GM12878 (cell line): Measurements from ENCODE around the gene INSL3. TPM values are rescaled to one million over a fixed set of nuclear protein-coding genes. Genes with fewer than 3 reads are reported as not detected.

Experiments used
- ATAC-seq: fragments of 200-7000 bp; cut with Tn5 transposase; 3 replicates; pipeline ENCODE4 v1.9.1; 2020; ENCODE audit warnings: mild to moderate bottlenecking, moderate library complexity
- BruUV-seq: library from RNA; stranded (reverse); fragments of 400-500 nt; replicated peaks from 2 replicates; lab custom pipeline; 2021; lab: Mats Ljungman, UMichigan
- CTCF ChIA-PET: fragments of 300-600 bp; sonication (Branson Sonifier 250); formaldehyde crosslinking; extraction: SDS; loops from one replicate; lab custom pipeline; 2021; ENCODE audit warnings: inconsistent platforms; lab: Yijun Ruan, JAX
- POLR2A ChIA-PET: fragments of 350-600 bp; formaldehyde crosslinking; extraction: SDS; loops from one replicate; lab custom pipeline; 2021; ENCODE audit warnings: inconsistent platforms; lab: Charles Lee
- RAD21 ChIA-PET: fragments of 300-600 bp; sonication (Branson Sonifier 250); formaldehyde crosslinking; loops from one replicate; lab custom pipeline; 2023; ENCODE audit warnings: antibody characterized with exemption; ENCODE audit not compliant: unreplicated experiment; lab: Charles Lee
- SMC1A ChIA-PET: fragments of 300-600 bp; sonication (Branson Sonifier 250); formaldehyde crosslinking; loops from one replicate; lab custom pipeline; 2023; ENCODE audit not compliant: unreplicated experiment, uncharacterized antibody; lab: Charles Lee
- DNase-seq: peaks from one replicate; pipeline ENCODE4 v3.0.0-alpha.2; 2011; ENCODE audit warnings: low read depth, low spot score
- FAIRE-seq: peaks from 3 replicates; lab custom pipeline; 2011; peaks lifted over from hg19 to GRCh38; lab: Jason Lieb, UNC
- H2AFZ ChIP-seq: 2 replicates; pipeline ENCODE4 v1.6.0; 2011; ENCODE audit warnings: low read depth, low read length, control low read depth; ENCODE audit not compliant: control insufficient read depth
- H3K27ac ChIP-seq: 2 replicates; pipeline ENCODE4 v1.5.1; 2011; ENCODE audit warnings: control low read depth; ENCODE audit not compliant: control insufficient read depth, insufficient read depth
- H3K27me3 ChIP-seq, 2 experiments: replicated peaks in 1 of 2; 2 replicates each; pipeline versions ENCODE4 v1.6.0 to v1.6.1; 2011; ENCODE audit warnings: low read length in 1 of 2; ENCODE audit not compliant: control insufficient read depth in 2 of 2, insufficient read depth in 2 of 2
- H3K36me3 ChIP-seq, 2 experiments: 2 replicates each; pipeline ENCODE4 v1.5.1; 2011; ENCODE audit warnings: low read length in 1 of 2; ENCODE audit not compliant: control insufficient read depth in 2 of 2, insufficient read depth in 2 of 2
- H3K4me1 ChIP-seq: 2 replicates; pipeline ENCODE4 v1.6.1; 2011; ENCODE audit warnings: mild to moderate bottlenecking, low read length, moderate library complexity, mixed read lengths; ENCODE audit not compliant: control insufficient read depth, insufficient read depth
- H3K4me2 ChIP-seq: 2 replicates; pipeline ENCODE4 v1.6.0; 2011; ENCODE audit warnings: control low read depth; ENCODE audit not compliant: control insufficient read depth, insufficient read depth
- H3K4me3 ChIP-seq: fragments of 200-600 bp; sonication (generic); 2 replicates; pipeline ENCODE4 v1.5.1; 2016
- H3K79me2 ChIP-seq: 2 replicates; pipeline ENCODE4 v1.6.0; 2011; ENCODE audit warnings: low read length; ENCODE audit not compliant: control insufficient read depth, insufficient read depth
- H3K9ac ChIP-seq: 2 replicates; pipeline ENCODE4 v1.8.0; 2011; ENCODE audit warnings: low read length, control low read depth, mixed read lengths; ENCODE audit not compliant: control insufficient read depth, insufficient read depth
- H3K9me3 ChIP-seq: replicated peaks from 3 replicates; pipeline ENCODE4 v1.5.1; 2011; ENCODE audit warnings: mild to moderate bottlenecking, low read length; ENCODE audit not compliant: control insufficient read depth, insufficient read depth
- H4K20me1 ChIP-seq: 2 replicates; pipeline ENCODE4 v1.6.0; 2011; ENCODE audit not compliant: control insufficient read depth, insufficient read depth
- CHD4 ChIP-seq: fragments of 200-600 bp; sonication (generic); IDR thresholded peaks from 2 replicates; pipeline ENCODE4 v1.6.1; 2016; ENCODE audit warnings: mild to moderate bottlenecking
- ESRRA ChIP-seq: IDR thresholded peaks from 2 replicates; pipeline ENCODE4 v1.6.1; 2012; ENCODE audit warnings: mild to moderate bottlenecking, low read length, improper control_type of control experiment
- HDGF ChIP-seq: fragments of 450-650 bp; IDR thresholded peaks from 2 replicates; pipeline ENCODE4 v1.6.1; 2016; ENCODE audit warnings: antibody characterized with exemption
- NR2C2 ChIP-seq: IDR thresholded peaks from 2 replicates; pipeline ENCODE4 v1.6.1; 2011; ENCODE audit warnings: borderline replicate concordance, low read depth; ENCODE audit not compliant: control insufficient read depth, insufficient read length
- NR2F1 ChIP-seq: fragments of 450-650 bp; conservative IDR thresholded peaks from 2 replicates; pipeline ENCODE4 v1.6.1; 2017; ENCODE audit warnings: mild to moderate bottlenecking
- WGBS: methylation state at CpG from one replicate; pipeline ENCODE4 v1.1.6; 2016; ENCODE audit warnings: low lambda C conversion rate; ENCODE audit not compliant: insufficient replicate concordance, insufficient coverage; ENCODE audit errors: missing lambda C conversion rate; 5-methylcytosine and 5-hydroxymethylcytosine counted together
- in situ Hi-C: fragments of 300-500 bp; cut with MboI; formaldehyde crosslinking; loops from 9 replicates; pipeline ENCODE4 v1.14.3; 2018; ENCODE audit warnings: mixed read lengths
- intact Hi-C: fragments of 100-400 bp; cut with micrococcal nuclease; formaldehyde crosslinking; loops from one replicate; pipeline ENCODE4 v1.14.2; 2022; ENCODE audit not compliant: unreplicated experiment
- polyA plus RNA-seq, 11 experiments: library from polyadenylated mRNA; depleted of rRNA in 4 of 11; unstranded in 6 of 11; stranded (reverse) in 5 of 11; fragments of >200 nt; fragmentation: Nextera tagmentation in 4 of 11; fragmentation: Illumina TruSeq in 1 of 11; extraction: Ambion mirVana in 4 of 11; extraction: Trizol in 1 of 11; gene quantifications; 1 replicate in 1 of 11; 2 replicates in 10 of 11; pipeline versions ENCODE4 v1.2.1 to v1.2.3, GENCODE V29; 2011 to 2016; ENCODE audit warnings: inconsistent platforms in 2 of 11, missing spikeins in 2 of 11, low read depth in 1 of 11
- total RNA-seq, 4 experiments: library from RNA; depleted of rRNA in 3 of 4; stranded (reverse); fragments of >200 nt in 3 of 4; fragmentation: Illumina TruSeq in 1 of 4; extraction: Trizol in 1 of 4; gene quantifications; 2 replicates each; pipeline versions ENCODE4 v1.2.1 to v1.2.3, GENCODE V29; 2013 to 2021

The INSL3 gene
- total and polyA plus RNA-seq, 10 of the 15 experiments (the other 5 are each of a cell fraction or from before 2014, with no cell fraction given): 0.27 to 1.9 (median 0.70) TPM

DNA sequence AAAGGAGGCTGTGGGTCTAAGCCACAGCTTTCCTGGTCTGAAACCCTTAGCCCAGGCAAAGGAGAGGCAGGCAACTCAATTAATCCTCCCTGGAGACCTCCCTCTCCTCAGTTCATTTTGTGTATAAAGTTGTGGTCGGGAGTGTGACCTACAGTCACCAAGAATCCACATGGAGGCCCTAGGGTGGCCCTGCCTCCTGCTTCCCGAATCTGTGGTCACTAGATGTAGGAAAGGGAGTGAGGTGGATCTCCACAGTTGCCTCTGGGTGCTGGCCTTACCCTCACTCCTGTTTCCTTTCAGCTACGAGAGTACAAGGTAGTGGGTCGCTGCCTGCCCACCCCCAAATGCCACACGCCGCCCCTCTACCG, 39.7 kb upstream of the INSL3 start:
- H3K36me3 ChIP-seq: peaks cover 23 to 30% of the 10 kb centered on the region in 2 experiments
- no peaks in the 10 kb centered on the region for H3K9me3 ChIP-seq
- peak overlapping the region; percentile 81 for H3K9ac ChIP-seq
- ChIA-PET RAD21 (interaction anchor here (1.1 to 4.2 kb wide), 2 partner anchors 14 to 71 kb away, joined by 3 to 228 read pairs; partner anchors contain the start of genes CCDC124 and JAK3), CTCF (interaction anchor here (1.4 to 4.8 kb wide), 2 partner anchors 71 to 131 kb away, joined by 3 to 251 read pairs; partner anchors contain the start of gene CCDC124), SMC1A (interaction anchor here (2.6 to 4.5 kb wide), 3 partner anchors 11 to 77 kb away, joined by 10 to 137 read pairs (median 19); partner anchors contain the start of gene CCDC124), POLR2A (interaction anchor here (0.6 to 2.1 kb wide), 3 partner anchors 11 to 203 kb away, joined by 3 to 23 read pairs (median 4); no protein-coding TSS in a partner anchor)
- peaks cover 30% of the 10 kb centered on the region for H3K79me2 ChIP-seq
- H4K20me1 ChIP-seq: peaks cover 17% of the 10 kb centered on the region
- H3K27ac ChIP-seq: peak overlapping the region; percentile 90
- intact Hi-C loops (loop anchor here (2.0 kb wide), 1 partner anchor 136 kb away; no protein-coding TSS in a partner anchor), in situ Hi-C loops (no loop called here)
- H3K4me2 ChIP-seq: peak overlapping the region; percentile 71
- H3K4me3 ChIP-seq: peak overlapping the region; percentile 92
- TF ChIP-seq ESRRA (no peak), NR2F1 (no peak), NR2C2 (no peak), HDGF (0 out of 2 replicates have a peak, but pooled peaks have one; percentile 27), CHD4 (no peak)
- no peaks in the 10 kb centered on the region for H3K27me3 ChIP-seq
- ATAC-seq (no peak), FAIRE-seq (no peak), DNase-seq (no peak)
- H3K4me1 ChIP-seq: peaks cover 12% of the 10 kb centered on the region
- H2AFZ ChIP-seq: no peak overlapping the region
- 0% methylated on average over 7 of the region's 7 CpGs for WGBS
- no TSS peak for BruUV-seq
